22Rv1 (cell line): ENCODE data around the gene RPS6KA1.

ENCODE experiments used
- CTCF ChIP-seq: fragments of 450-650 bp; IDR thresholded peaks from 2 replicates; pipeline ENCODE4 v1.5.1; 2017; ENCODE audit warnings: mild to moderate bottlenecking
- ZFX ChIP-seq: fragments of 450-650 bp; IDR thresholded peaks from 2 replicates; pipeline ENCODE4 v1.6.1; 2017; ENCODE audit warnings: antibody characterized with exemption, borderline replicate concordance

GRCh38 chr1:26583646-26584485, 54.3 kb downstream of the RPS6KA1 start:
- TF ChIP-seq CTCF = peak; percentile 25
- no peak for TF ChIP-seq ZFX
